ENCODE measurements around the gene SEMA5A. TPM values are rescaled to one million over a fixed set of nuclear protein-coding genes. Genes with fewer than 3 reads are reported as not detected.

The SEMA5A gene
- total and polyA plus RNA-seq, 7 donors, result 0.24 to 3.9 (median 0.66) TPM

- DNase-seq, result no peak
- Histone ChIP-seq H3K27ac (no peak overlapping the region), H3K4me3 (no peak overlapping the region), H3K9me3 (no peaks in the 10 kb centered on the region), H3K4me1 (no peaks in the 10 kb centered on the region), H3K27me3 (ENCODE audit: insufficient read depth in 3 of 3, low read length in 2 of 3) (peaks cover 0 to 2% (median 0%) of the 10 kb centered on the region in 3 donors), H3K36me3 (ENCODE audit: insufficient read depth in 1 of 2, low read depth in 1 of 2) (no peaks in the 10 kb centered on the region)
- TF ChIP-seq CTCF (IDR thresholded peaks at IDR 0.05), result no peak
- WGBS, 3 donors, result 57 to 62% (median 61%) methylated on average over 5 of the region's 5 CpGs
- ATAC-seq, result no peak
- intact Hi-C loops (cut with DNase I), result no loop called here
These were observed 376.9 kb downstream of the SEMA5A start for GRCh38 chr5:9168791-9169556.

- 74 to 78% (median 74%) methylated on average over 7 of the region's 7 CpGs for WGBS, 3 donors
These were observed 379.4 kb downstream of the SEMA5A start for GRCh38 chr5:9166202-9167112.

GRCh38 chr5:9165546-9165945 lies 380.3 kb downstream of the SEMA5A start:
- no peak overlapping the region for H3K27ac ChIP-seq
- no peaks in the 10 kb centered on the region for H3K9me3 ChIP-seq
- H3K4me1 ChIP-seq, result no peaks in the 10 kb centered on the region
- intact Hi-C loops (cut with DNase I), result no loop called here
- H3K27me3 ChIP-seq (ENCODE audit: insufficient read depth in 3 of 3, low read length in 2 of 3), result no peaks in the 10 kb centered on the region
- 76 to 87% (median 79%) methylated on average over 6 of the region's 6 CpGs for WGBS, 3 donors
- no peak overlapping the region for H3K4me3 ChIP-seq
- DNase-seq (no peak), ATAC-seq (no peak)
- no peaks in the 10 kb centered on the region for H3K36me3 ChIP-seq (ENCODE audit: insufficient read depth in 1 of 2, low read depth in 1 of 2)
- no peak for TF ChIP-seq CTCF (IDR thresholded peaks at IDR 0.05)

More at GRCh38 chr5:9166202-9167112, 379.4 kb downstream of the SEMA5A start:
- H3K27me3 ChIP-seq (ENCODE audit: insufficient read depth in 3 of 3, low read length in 2 of 3), result no peaks in the 10 kb centered on the region
- DNase-seq (no peak), ATAC-seq (no peak)
- H3K4me1 ChIP-seq, result no peaks in the 10 kb centered on the region
- TF ChIP-seq CTCF (IDR thresholded peaks at IDR 0.05), result no peak
- no peak overlapping the region for H3K4me3 ChIP-seq
- intact Hi-C loops (cut with DNase I), result no loop called here
- no peaks in the 10 kb centered on the region for H3K36me3 ChIP-seq (ENCODE audit: insufficient read depth in 1 of 2, low read depth in 1 of 2)
- no peak overlapping the region for H3K27ac ChIP-seq
- no peaks in the 10 kb centered on the region for H3K9me3 ChIP-seq

GRCh38 chr5:9160747-9161146 lies 385.1 kb downstream of the SEMA5A start:
- H3K36me3 ChIP-seq (ENCODE audit: insufficient read depth in 1 of 2, low read depth in 1 of 2), result no peaks in the 10 kb centered on the region
- no peak overlapping the region for H3K27ac ChIP-seq
- intact Hi-C loops (cut with DNase I), result no loop called here
- DNase-seq, result no peak
- no peaks in the 10 kb centered on the region for H3K9me3 ChIP-seq
- no peaks in the 10 kb centered on the region for H3K27me3 ChIP-seq (ENCODE audit: insufficient read depth in 3 of 3, low read length in 2 of 3)
- 31 to 50% (median 33%) methylated on average over 1 of the region's 1 CpG for WGBS, 3 donors
- no peak for ATAC-seq
- no peaks in the 10 kb centered on the region for H3K4me1 ChIP-seq
- H3K4me3 ChIP-seq, result no peak overlapping the region
- TF ChIP-seq CTCF (IDR thresholded peaks at IDR 0.05), result no peak
